Mononuclear cell (primary cell): Measurements from ENCODE around the gene SRSF12. TPM values are rescaled to one million over a fixed set of nuclear protein-coding genes. Genes with fewer than 3 reads are reported as not detected.

Source experiments
- H3K27me3 ChIP-seq: 2 replicates; pipeline ENCODE4 v1.6.0; 2011; ENCODE audit warnings: low read length, control low read depth; ENCODE audit not compliant: insufficient read depth
- H3K4me1 ChIP-seq: 2 replicates; pipeline ENCODE4 v1.5.1; 2011; ENCODE audit warnings: mild to moderate bottlenecking, low read length, control low read depth; ENCODE audit not compliant: insufficient read depth
- H3K4me3 ChIP-seq: 2 replicates; pipeline ENCODE4 v1.5.1; 2011; ENCODE audit warnings: mild to moderate bottlenecking, low read length, moderate library complexity
- H3K9me3 ChIP-seq: 2 replicates; pipeline ENCODE4 v1.5.1; 2011; ENCODE audit warnings: low read depth, mild to moderate bottlenecking, control low read depth, low read length
- total RNA-seq: library from RNA; depleted of rRNA; stranded (reverse); fragments of >200 nt; gene quantifications from one replicate; pipeline ENCODE4 v1.2.3, GENCODE V29; 2012

The SRSF12 gene
- not detected for total RNA-seq

DNA sequence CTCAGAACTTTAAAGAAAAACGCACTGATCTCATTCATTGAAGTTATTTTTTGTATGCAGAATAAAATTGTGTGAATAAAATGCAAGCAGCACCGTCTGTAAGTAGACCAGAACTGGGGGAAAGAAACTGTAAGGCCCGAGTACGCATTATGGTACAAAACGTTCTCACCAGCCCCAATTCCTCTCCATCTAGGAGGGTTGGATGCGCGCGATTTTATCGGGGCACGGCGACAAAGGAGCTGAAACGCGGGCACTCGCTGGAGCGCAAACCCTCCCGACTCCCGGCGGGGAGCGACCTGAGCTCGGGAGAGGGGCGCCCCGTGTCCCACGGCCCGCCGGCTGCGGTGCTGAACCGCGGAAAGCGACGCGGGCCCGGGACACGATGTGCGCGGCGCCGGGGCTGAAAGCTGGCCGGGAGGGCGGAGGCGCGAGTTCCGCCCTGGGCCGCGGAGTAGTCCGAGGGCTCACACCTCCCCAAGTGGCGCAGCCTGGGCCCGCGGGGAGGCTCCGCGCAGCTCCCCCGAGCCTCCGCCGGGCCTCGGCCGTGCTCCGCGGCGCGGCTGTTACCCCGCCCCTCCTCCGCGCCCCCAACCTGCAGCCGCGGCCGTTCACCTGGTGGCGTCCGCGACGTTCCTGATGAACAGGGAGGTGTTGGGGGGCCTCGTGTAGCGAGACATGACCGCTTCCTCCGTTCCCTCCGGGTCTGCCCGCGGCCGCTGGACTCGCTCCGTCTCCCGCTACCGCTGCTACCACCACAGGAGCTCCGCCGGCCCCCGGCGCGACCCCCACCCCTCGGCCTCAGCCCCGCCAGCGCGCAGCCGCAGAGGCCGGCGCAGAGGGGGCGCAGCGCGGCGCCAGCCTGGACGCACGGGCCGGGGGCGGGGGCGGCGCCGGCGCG is at the start of gene SRSF12:
SRSF12 (minus strand) TSS at position 861 of the 898 bp plus-strand sequence; CDS start at position 677, 184 bp downstream.
- H3K27me3 ChIP-seq, result no peaks in the 10 kb centered on the region
- H3K4me1 ChIP-seq, result peaks cover 8% of the 10 kb centered on the region
- peak within 1 kb of the TSS; percentile 42 for H3K4me3 ChIP-seq
- H3K9me3 ChIP-seq, result no peaks in the 10 kb centered on the region

DNA sequence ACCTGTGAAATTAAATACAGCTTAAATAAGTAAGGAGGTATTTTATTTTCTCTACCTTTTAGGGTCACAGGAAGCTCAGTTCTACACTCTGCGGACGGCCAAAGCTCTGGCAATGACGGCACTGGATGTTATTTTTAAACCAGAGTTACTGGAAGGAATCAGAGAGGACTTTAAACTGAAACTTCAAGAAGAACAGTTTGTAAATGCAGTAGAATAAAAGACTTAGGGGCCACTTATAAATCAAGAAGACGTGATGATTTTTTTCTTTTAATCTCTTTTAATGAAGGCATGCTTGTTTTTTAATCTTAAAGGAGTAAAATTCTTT is 44.1 kb upstream of the SRSF12 start:
- Histone ChIP-seq H3K27me3 (no peaks in the 10 kb centered on the region), H3K4me1 (no peaks in the 10 kb centered on the region), H3K4me3 (no peak overlapping the region), H3K9me3 (no peaks in the 10 kb centered on the region)

DNA sequence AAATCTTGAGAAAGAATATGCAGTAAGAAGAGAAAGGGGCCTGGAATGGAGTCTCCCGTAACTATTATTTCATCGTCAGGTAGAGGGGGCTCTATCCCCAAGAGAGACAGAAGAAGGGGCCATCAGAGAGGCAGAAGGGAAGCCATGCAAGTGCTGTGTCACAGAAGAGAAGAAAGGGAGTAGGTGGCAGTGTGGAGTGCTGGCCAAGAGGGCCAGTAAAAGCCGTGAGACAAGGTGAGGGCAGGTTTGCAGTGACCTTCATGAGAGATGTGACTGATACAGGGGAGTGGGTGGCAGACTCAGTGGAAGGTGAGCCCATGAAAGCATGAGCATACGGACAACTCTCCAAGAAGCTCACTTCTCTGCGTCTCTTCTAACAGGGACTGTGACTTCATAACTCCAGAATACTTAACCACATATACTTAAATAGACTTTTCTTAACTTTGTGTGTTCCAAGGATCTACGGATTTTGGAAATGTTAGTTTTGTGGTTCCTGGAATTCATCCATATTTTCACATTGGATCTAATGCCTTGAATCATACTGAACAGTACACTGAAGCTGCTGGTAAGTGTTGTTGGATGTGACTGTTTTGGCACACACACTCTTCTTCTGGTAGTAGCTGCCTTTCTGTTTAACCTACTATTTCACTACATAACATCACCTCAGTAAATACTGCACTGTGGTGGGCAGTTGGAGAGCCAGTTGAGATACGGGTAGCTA is 43.6 kb upstream of the SRSF12 start:
- Histone ChIP-seq H3K27me3 (no peaks in the 10 kb centered on the region), H3K4me1 (no peaks in the 10 kb centered on the region), H3K9me3 (no peaks in the 10 kb centered on the region), H3K4me3 (no peak overlapping the region)

DNA sequence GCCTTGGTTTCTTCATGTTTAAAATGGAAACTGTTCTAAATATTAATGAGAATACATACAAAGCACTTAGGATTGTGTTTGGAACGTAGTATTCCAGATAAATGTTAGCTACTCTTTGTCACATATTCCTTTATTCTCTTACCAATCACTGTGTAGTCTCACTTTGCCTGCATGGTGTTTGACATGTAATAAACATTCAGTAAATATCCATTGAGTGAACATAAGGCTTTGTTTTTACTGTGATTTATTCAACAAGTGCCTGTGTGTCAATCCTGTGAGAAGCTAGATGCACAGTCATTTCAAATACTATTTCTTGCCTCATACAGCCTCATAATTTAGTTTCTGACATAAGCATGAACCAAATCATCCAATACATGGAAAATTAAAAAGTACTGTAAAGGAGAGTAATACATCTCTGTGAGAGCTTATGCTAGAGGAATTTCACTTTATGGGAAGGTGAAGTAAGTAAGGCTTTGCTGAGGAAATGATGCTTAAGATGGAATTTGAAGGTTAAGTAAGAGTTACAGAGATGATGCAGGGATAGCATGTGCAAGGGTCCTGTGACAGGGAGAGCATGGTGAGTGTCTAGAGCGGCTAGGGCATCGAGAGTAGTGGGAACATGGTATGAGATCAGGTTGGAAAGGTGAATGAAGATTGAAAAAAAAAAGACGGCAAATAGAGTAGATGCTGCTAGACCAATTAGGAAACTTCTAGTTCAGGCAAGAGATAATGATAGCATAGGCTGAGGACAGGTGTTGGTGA is 42.6 kb upstream of the SRSF12 start:
- Histone ChIP-seq H3K4me3 (no peak overlapping the region), H3K4me1 (no peaks in the 10 kb centered on the region), H3K9me3 (no peaks in the 10 kb centered on the region), H3K27me3 (no peaks in the 10 kb centered on the region)

DNA sequence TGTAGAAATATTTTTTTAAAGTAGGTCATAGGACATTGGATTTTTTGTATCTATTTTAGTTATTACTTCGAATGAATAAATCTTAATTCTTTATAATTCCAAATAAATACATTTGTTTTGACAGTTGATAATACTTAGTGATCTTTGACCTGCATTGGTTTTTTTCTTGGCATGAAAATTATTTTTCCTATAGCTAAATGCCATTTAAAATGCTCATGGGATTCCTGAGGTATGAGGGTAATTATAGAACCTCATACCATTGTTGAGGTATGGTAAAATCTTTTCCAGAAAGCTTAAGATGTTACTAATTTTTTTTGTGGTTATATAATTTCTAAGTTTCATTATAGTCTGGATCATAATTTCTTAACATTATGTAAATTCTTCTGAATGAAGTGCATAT is 36.3 kb upstream of the SRSF12 start:
- Histone ChIP-seq H3K27me3 (no peaks in the 10 kb centered on the region), H3K9me3 (no peaks in the 10 kb centered on the region), H3K4me3 (no peak overlapping the region), H3K4me1 (no peaks in the 10 kb centered on the region)

DNA sequence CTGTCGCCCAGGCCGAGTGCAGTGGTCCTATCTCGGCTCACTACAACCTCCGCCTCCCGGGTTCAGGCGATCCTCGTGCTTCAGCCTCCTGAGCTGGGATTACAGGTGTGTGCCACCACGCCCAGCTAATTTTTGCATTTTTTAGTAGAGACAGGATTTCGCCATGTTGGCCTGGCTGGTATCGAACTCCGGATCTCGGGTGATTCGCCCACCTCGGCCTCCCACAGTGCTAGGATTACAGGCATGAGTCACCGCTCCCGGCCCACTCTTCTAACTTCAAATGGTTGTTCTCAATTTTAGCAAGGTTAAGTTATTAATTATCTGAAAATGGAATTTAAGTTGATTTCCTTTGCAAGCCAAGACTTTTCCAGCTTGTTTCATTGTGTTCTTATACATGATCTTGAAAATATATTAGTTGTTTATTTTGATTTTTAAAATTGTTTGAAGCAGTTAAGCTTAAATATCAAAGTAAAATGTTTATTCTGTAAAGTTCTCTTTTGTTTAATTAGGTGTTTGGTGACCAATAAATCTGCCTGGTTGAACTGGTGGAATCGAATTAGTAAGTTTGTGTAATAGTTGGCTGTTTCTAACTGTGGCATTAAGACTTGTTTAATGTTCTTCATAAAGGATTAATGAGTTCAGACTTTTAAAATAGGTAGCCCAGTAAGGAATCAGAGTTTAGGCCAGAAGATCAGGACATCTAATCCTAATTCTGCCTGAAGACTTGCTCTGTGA is 30.3 kb upstream of the SRSF12 start:
- H3K4me1 ChIP-seq, result peaks cover 25% of the 10 kb centered on the region

DNA sequence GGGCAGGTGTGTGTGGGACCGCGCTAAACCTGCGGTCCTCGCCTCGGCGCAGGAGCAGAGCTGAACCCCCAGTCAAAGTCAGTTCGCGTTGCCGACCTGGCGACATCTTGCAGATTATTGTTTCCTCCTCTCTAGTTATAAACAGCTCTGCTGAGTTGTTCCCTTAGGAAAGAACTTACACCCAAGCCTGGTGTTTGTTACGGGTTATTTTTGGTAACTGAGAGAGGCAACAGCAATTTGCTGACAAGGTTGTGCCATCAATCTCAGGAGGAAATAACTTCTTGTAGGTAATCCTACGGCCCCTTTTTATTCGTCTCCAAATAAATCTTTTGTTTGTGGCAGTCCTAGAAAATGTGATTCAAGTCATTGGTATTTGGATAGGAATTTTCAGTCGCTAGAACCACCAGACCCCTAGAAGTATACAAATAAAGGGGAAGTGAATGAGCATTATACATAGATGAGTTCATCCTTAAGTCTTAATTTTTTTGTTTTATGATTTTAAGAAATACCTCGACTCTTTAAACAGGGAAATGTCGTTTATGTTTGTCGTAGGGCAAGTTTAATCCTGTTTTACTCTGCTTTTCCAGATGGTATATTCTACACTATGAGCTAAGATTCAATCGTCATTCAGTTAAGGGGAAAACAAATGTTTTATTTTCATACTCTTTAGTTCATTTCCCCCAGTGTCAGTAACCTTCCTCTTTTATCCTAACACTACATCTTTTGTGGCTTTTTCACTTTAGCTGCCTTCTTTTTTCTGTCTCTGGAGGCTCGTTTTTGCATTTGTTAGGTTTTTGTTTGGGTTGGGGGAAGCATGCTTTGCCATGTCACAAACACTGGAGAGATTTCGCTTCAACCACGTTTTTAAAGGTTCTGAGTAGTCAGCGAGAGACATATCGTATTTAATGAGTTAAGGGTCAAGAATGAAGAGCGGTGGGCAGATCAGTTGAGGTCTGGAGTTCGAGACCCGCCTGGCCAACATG is 29.1 kb upstream of the SRSF12 start:
- Histone ChIP-seq H3K27me3 (no peaks in the 10 kb centered on the region), H3K4me3 (peak overlapping the region; percentile 52), H3K9me3 (no peaks in the 10 kb centered on the region), H3K4me1 (peaks cover 25% of the 10 kb centered on the region)

More for the DNA sequence above, 30.3 kb upstream of the SRSF12 start:
- H3K4me3 ChIP-seq, result no peak overlapping the region
- no peaks in the 10 kb centered on the region for H3K9me3 ChIP-seq
- H3K27me3 ChIP-seq, result no peaks in the 10 kb centered on the region

DNA sequence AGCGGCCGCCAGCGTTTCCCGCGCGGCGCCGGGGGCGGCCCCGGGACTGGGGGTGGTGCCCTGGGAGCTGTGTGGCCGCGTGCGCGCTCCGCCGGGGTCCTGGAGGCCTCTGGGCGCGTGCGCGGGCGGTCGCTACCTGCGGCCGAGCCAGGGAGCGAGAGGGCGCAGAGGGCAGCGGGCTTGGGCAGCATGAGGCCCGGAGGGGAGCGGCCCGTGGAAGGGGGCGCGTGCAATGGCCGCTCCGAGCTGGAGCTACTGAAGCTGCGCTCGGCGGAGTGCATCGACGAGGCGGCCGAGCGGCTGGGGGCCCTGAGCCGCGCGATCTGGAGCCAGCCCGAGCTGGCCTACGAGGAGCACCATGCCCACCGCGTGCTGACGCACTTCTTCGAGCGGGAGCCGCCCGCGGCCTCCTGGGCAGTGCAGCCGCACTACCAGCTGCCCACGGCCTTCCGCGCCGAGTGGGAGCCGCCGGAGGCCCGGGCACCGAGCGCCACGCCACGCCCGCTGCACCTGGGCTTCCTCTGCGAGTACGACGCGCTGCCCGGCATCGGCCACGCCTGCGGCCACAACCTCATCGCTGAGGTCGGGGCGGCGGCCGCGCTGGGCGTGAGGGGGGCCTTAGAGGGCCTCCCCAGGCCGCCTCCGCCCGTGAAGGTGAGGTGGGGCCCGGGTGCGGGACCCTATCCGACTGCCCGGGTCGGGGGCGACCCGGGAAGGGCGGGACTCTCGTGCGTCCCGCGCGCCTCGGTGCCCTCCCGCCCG is 28.3 kb upstream of the SRSF12 start, which contains the start of gene PM20D2:
PM20D2 (plus strand) TSS at position 100 of the 762 bp plus-strand sequence; CDS start at position 190, 90 bp downstream.
- Histone ChIP-seq H3K4me1 (peaks cover 25% of the 10 kb centered on the region), H3K27me3 (no peaks in the 10 kb centered on the region), H3K4me3 (peak within 1 kb of the TSS; percentile 52), H3K9me3 (no peaks in the 10 kb centered on the region)

DNA sequence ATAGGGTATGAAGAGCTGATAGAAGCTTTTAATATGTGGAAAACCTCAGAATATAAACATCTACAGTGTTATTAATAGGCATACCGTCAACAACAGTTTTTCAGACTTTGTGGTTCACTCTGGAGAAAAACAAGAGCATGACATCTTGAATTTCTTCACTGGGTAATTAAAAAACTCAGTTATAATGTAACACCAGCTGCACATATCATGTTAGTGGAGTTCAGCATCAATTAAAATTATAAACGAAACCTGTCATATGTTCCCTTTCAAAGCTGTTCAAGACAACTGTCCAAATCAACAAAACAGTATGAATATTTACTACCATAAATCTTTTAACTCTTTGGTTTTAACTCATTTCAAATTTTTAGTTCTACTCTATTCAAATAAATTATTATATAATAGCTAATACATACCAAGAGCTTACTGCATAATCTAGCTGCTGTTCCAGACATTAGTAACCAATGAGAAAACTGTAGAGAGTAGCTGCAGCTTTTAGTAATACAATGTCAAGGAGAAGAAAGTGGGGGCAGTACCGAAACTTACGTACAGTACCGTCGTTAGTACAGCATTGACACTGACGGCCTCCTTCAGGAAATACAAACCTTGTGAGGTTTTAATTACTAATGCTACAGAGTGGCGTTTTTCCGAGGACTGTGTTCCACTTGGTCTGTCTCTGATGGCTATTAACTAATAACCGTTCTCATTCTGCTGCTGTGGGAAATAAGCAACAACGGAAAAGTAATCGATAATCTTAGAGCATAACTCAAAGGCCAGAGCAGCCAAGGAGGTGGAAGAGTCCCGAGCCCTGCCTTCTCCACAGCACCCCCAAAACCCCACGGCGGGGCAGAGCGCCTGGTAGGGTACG is 27.5 kb upstream of the SRSF12 start:
- peak overlapping the region; percentile 52 for H3K4me3 ChIP-seq
- H3K4me1 ChIP-seq, result peaks cover 25% of the 10 kb centered on the region
- no peaks in the 10 kb centered on the region for H3K9me3 ChIP-seq
- no peaks in the 10 kb centered on the region for H3K27me3 ChIP-seq

DNA sequence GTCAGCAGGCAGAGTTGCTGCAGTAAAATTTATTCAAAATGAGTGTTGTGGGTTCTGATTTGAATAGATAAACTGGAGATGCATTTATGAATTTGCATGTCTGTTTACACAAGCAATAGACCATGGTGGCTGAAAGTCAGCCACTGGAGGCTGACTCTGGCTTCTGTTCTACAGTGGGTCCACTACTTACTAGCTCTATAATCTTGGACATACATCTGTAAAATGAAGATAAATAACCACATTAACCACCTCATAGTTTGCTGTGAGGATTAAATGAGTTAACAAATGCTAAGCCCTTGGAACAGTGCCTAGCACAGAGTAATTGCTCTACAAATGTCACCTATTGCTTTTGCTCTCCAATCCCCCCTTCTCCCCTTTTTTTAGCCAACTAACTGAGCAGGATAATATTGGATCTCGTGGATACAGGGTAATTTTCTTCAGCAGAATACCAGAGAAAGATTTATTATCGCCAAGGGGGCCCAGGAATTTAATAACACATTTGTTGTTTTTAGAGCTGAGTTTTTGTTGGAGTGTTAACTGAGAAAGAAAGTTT is 26.6 kb upstream of the SRSF12 start:
- Histone ChIP-seq H3K4me1 (peaks cover 25% of the 10 kb centered on the region), H3K9me3 (no peaks in the 10 kb centered on the region), H3K27me3 (no peaks in the 10 kb centered on the region), H3K4me3 (no peak overlapping the region)

DNA sequence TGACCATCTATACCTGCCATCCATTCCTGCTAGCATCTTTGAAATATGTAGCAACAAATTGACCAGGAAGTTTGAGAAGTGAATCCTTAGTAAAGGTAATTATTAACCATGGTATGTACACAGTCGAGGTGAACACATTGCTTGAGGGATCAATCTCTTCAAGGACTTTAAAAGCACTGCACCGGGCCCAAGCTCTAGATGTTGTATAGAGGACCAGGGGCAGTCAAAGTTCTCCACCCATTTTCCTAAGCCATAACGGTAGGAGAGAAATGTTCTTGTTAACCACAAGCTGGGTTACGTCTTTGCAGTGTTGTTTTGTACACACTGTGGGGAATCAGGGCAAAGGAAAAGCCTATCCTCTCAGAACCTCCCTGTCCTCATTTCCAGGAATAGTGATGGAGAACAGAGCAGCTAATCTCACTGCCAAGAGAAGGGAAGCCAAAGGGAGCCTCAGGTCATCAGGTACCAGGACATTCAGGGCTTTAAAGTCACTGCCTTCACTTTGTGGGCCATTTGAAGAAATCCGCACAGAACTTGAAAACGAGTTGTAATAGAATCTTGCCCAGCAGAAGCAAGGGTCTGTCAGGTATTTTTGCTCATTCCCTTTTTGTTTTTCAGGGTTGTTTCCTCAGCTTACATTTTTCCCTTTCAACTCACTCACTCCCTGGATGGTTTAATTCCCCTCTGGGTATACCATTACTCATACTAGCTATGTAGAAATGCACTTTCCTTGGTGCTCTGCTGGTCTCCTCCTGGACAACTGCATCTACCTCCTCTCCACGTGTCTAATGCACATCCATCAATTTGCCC is 22.7 kb upstream of the SRSF12 start:
- H3K4me1 ChIP-seq, result peaks cover 6% of the 10 kb centered on the region
- no peaks in the 10 kb centered on the region for H3K27me3 ChIP-seq
- H3K9me3 ChIP-seq, result no peaks in the 10 kb centered on the region
- H3K4me3 ChIP-seq, result no peak overlapping the region
